A673 (cell line): Measurements from ENCODE around the gene DNASE1. TPM values are rescaled to one million over a fixed set of nuclear protein-coding genes. Genes with fewer than 3 reads are reported as not detected.

ENCODE experiments used
- BruUV-seq: library from RNA; stranded (reverse); fragments of 400-500 nt; replicated peaks from 2 replicates; lab custom pipeline; 2021; lab: Mats Ljungman, UMichigan
- CTCF ChIA-PET: fragments of 300-600 bp; sonication (Branson Sonifier 250); formaldehyde crosslinking; loops from one replicate; lab custom pipeline; 2022; ENCODE audit warnings: antibody characterized with exemption; lab: Charles Lee
- POLR2A ChIA-PET: fragments of 300-600 bp; sonication (Branson Sonifier 250); formaldehyde crosslinking; loops from one replicate; lab custom pipeline; 2022; ENCODE audit warnings: antibody characterized with exemption; ENCODE audit not compliant: low non-redundant PET; lab: Charles Lee
- DNase-seq: peaks from one replicate; pipeline ENCODE4 v3.0.0-alpha.2; 2015; ENCODE audit warnings: low spot score
- H3K27ac ChIP-seq: fragments of 200-600 bp; sonication (generic); 2 replicates; pipeline ENCODE4 v1.5.1; 2016; ENCODE audit warnings: mixed run types, low read depth, mild to moderate bottlenecking, mixed read lengths, antibody characterized with exemption, low read length; ENCODE audit not compliant: poor library complexity, severe bottlenecking
- H3K27me3 ChIP-seq: fragments of 200-600 bp; sonication (generic); replicated peaks from 2 replicates; pipeline ENCODE4 v1.6.1; 2017; ENCODE audit warnings: mixed run types, low read depth, mild to moderate bottlenecking, mixed read lengths, antibody characterized with exemption, low read length; ENCODE audit not compliant: insufficient read depth, poor library complexity
- H3K36me3 ChIP-seq: fragments of 200-600 bp; sonication (generic); 2 replicates; pipeline ENCODE4 v1.6.1; 2016; ENCODE audit warnings: mixed run types, mild to moderate bottlenecking, mixed read lengths, antibody characterized with exemption, low read length; ENCODE audit not compliant: insufficient read depth, poor library complexity, severe bottlenecking
- H3K4me1 ChIP-seq: fragments of 200-600 bp; sonication (generic); 2 replicates; pipeline ENCODE4 v1.6.1; 2017; ENCODE audit warnings: mixed run types, mild to moderate bottlenecking, mixed read lengths, antibody characterized with exemption, low read length; ENCODE audit not compliant: insufficient read depth, poor library complexity, severe bottlenecking
- H3K4me3 ChIP-seq: fragments of 200-600 bp; sonication (generic); 2 replicates; pipeline ENCODE4 v1.5.1; 2016; ENCODE audit warnings: low read depth, mixed run types, mild to moderate bottlenecking, mixed read lengths, low read length; ENCODE audit not compliant: poor library complexity, severe bottlenecking
- H3K9me3 ChIP-seq: fragments of 200-600 bp; sonication (generic); 2 replicates; pipeline ENCODE4 v1.6.1; 2016; ENCODE audit warnings: mixed run types, low read depth, mild to moderate bottlenecking, mixed read lengths, antibody characterized with exemption, low read length; ENCODE audit not compliant: poor library complexity, severe bottlenecking
- CTCF ChIP-seq: fragments of 300-800, 200-600 bp; sonication (generic); conservative IDR thresholded peaks from 2 replicates; pipeline ENCODE4 v1.5.1; 2017; ENCODE audit warnings: low read depth, mild to moderate bottlenecking, antibody characterized with exemption, low read length, moderate library complexity, mixed read lengths
- EZH2 ChIP-seq: fragments of 200-600 bp; sonication (generic); IDR thresholded peaks from 2 replicates; pipeline ENCODE4 v1.6.1; 2017; ENCODE audit warnings: borderline replicate concordance, low read depth, mild to moderate bottlenecking, mixed read lengths, antibody characterized with exemption, low read length; ENCODE audit not compliant: poor library complexity, severe bottlenecking
- intact Hi-C: fragments of 100-400 bp; cut with micrococcal nuclease; formaldehyde crosslinking; loops from one replicate; pipeline ENCODE4 v1.10.0; 2022; ENCODE audit not compliant: unreplicated experiment
- total RNA-seq: library from RNA; stranded (reverse); gene quantifications from 2 replicates; pipeline ENCODE4 v1.2.3, GENCODE V29; 2021

DNASE1 gene
- total RNA-seq, 1 experiment from 2014 or later = 17.9 TPM

GRCh38 chr16:3690470-3690928 lies 36.0 kb downstream of the DNASE1 start:
- no TSS peak for BruUV-seq
- POLR2A ChIA-PET = no interaction called here
- Histone ChIP-seq H3K27me3 (no peaks in the 10 kb centered on the region), H3K4me1 (peaks cover 12% of the 10 kb centered on the region), H3K36me3 (peaks cover 51% of the 10 kb centered on the region), H3K9me3 (no peaks in the 10 kb centered on the region), H3K27ac (peak overlapping the region; percentile 21), H3K4me3 (no peak overlapping the region)
- peak; percentile 95 for DNase-seq
- CTCF ChIA-PET = interaction anchor here (0.5 to 1.6 kb wide), 8 partner anchors 7 to 714 kb away, joined by 3 to 18 read pairs (median 4); no protein-coding TSS in a partner anchor
- intact Hi-C loops = loop anchor here (10.0 kb wide), 2 partner anchors 184 to 564 kb away; no protein-coding TSS in a partner anchor
- peak; percentile 98 for TF ChIP-seq CTCF
- no peak for TF ChIP-seq EZH2

- no peaks in the 10 kb centered on the region for H3K9me3 ChIP-seq
- no peak for DNase-seq
- POLR2A ChIA-PET = no interaction called here
- H3K27me3 ChIP-seq = no peaks in the 10 kb centered on the region
- BruUV-seq = no TSS peak
- intact Hi-C loops = loop anchor here (10.0 kb wide), 2 partner anchors 184 to 564 kb away; no protein-coding TSS in a partner anchor
- CTCF ChIA-PET = interaction anchor here (0.6 to 1.6 kb wide), 4 partner anchors 8 to 713 kb away, joined by 3 to 7 read pairs (median 5); no protein-coding TSS in a partner anchor
- H3K4me1 ChIP-seq = peaks cover 12% of the 10 kb centered on the region
- TF ChIP-seq CTCF (no peak; the same call in 1 of the 2 replicates), EZH2 (no peak)
- H3K36me3 ChIP-seq = peaks cover 45% of the 10 kb centered on the region
- H3K27ac ChIP-seq = peak overlapping the region; percentile 59
- no peak overlapping the region for H3K4me3 ChIP-seq
Measured at GRCh38 chr16:3690980-3691720, 36.7 kb downstream of the DNASE1 start.

GRCh38 chr16:3691761-3692160 lies 37.3 kb downstream of the DNASE1 start:
- Histone ChIP-seq H3K9me3 (no peaks in the 10 kb centered on the region), H3K4me3 (no peak overlapping the region), H3K36me3 (peaks cover 40% of the 10 kb centered on the region), H3K4me1 (peaks cover 12% of the 10 kb centered on the region), H3K27me3 (no peaks in the 10 kb centered on the region), H3K27ac (peak overlapping the region; percentile 59)
- no peak for DNase-seq
- POLR2A ChIA-PET = no interaction called here
- BruUV-seq = no TSS peak
- intact Hi-C loops = loop anchor here (10.0 kb wide), 2 partner anchors 183 to 563 kb away; no protein-coding TSS in a partner anchor
- CTCF ChIA-PET = interaction anchor here (1.1 kb wide), 1 partner anchor 712 kb away, joined by 3 read pairs; no protein-coding TSS in a partner anchor
- no peak for TF ChIP-seq EZH2
- TF ChIP-seq CTCF = no peak
